ENCODE results near the gene UCHL1.
"Not testable (repeated sequence)": the region's sequence is repeated elsewhere in the genome, so short reads cannot be mapped to it uniquely, and the experiment has no call there.

The UCHL1 gene

DNA sequence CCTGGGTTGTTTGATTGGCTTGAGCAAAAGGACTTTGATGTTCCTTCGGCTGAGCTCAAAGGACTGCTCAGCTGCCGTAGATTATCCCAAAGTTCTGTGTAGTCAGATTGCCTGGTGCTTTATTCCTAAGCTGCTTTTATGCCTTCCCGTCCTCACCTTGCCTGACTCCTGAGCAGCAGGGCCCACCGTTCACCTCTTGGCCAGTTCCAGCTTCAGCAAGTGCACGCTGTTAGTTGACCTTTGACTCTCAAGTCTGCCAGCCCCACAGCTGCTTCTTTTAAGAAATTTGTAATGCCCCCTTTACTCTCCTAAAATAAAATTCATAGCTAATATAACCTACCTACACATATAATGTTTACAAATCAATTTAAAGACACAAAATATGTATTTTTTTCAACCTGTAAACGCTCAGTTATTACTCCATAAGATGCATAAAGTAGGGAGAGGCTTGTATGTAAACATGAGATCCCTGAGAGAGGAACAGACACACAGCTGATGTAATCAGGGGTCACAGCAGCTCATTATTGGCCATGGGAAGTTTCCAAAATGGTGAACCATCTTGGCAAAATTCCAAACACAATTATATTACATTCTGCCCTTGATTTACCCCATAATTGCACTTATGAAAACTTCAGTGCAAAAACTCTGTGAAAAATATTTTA lies 28.6 kb downstream of the UCHL1 start:
- intact Hi-C loops (cut with DNase I): loop anchor here (10.0 kb wide), 1 partner anchor 49 kb away; no protein-coding TSS in a partner anchor
- DNase-seq: no peak

DNA sequence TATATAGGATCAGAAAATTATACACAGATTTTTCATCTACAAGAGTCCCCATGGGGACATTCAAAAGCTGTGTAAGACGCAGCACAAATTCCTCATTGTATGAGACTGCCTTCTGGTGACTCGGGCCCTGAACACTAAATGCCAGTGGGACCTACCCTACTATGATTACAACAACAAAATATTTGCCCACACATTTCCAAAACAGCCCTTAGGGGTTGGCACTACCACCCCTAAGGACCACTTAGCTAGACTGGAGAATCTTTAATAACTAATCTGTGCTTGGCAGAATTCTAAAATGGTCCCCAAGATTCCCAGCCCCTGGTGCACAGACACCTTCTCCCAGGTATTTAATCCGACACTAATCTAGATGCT lies 29.1 kb downstream of the UCHL1 start:
- DNase-seq: no peak
- intact Hi-C loops (cut with DNase I): loop anchor here (10.0 kb wide), 1 partner anchor 49 kb away; no protein-coding TSS in a partner anchor

DNA sequence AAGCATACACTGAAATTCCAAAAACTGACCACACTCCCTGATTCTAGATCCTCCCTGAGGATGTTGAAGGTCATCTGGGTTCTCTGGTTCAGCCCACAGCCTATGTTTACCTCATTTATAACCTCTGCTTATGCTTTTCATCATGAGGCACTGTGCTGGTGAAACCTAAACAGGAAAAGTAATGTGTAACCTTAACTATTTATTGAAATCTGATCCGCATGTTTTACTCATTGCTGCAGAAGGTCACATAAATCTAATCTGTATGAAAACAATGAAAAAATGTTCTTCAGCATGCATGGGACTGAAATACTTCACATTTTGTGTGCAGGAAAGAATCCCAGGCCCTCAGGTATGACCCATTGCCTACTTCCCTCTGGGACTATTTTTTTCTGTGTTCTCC lies 30.3 kb downstream of the UCHL1 start:
- intact Hi-C loops (cut with DNase I): loop anchor here (10.0 kb wide), 1 partner anchor 48 kb away; no protein-coding TSS in a partner anchor
- DNase-seq: no peak

DNA sequence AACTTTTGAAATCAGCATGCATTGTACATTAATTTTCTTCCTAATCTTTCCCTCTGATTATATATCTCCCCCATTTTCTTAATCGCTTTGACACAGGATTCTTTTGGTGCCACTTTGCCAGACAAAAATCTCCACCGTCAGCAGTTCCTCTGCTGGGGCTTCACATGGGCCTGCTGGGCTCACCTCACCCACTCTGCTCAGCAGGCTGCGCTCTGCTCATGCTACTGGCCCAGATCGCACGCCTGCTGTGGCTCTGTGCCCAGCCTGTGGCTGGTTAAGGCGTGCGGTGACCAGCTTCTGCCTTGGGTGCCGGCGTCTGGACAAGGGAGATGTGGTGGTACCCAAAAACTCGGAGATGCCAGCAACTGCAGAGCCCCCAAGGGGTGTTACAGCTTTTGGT lies 31.1 kb downstream of the UCHL1 start:
- no peak for DNase-seq
- intact Hi-C loops (cut with DNase I): loop anchor here (10.0 kb wide), 1 partner anchor 47 kb away; no protein-coding TSS in a partner anchor

DNA sequence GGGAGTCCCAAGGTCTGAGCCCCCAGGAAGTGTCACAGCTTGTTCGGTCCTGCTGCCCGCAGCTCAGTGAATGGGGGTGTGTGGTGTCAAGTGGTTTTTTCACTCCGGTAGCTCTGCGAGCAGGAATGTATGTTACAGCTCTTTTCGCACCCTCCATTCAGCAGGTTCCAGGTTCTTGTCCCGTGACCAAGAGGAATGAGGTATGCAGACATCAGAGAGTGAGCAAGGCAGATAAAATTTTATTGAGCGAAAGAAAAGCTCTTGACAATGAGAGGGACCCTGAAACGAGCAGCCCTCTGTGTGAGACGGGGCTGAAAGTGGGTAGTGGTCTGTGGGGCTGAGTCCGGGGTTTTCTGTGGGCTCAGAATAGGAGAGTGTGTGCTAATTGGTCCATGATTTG lies 31.5 kb downstream of the UCHL1 start:
- intact Hi-C loops (cut with DNase I): loop anchor here (10.0 kb wide), 1 partner anchor 47 kb away; no protein-coding TSS in a partner anchor
- DNase-seq: no peak

DNA sequence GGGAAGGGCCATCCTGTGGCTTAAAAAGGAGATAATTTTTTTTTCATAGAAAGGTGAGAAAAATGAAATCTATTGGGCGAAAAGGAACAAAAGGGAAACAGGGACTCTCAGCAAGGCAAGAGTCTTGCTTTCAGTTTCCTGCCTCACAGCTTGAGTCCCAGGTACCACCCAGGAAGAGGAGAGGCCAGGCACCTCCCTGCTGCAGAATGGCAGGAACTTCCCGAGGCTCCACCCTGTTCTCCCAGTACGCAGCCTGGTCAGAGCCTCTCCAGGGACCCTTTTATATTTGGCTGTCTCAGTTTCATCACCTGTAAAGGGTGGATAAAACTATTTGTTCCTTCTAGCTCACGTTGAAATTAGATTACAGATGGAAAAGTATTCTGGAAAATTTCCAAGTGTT lies 33.8 kb downstream of the UCHL1 start:
- DNase-seq: no peak
- intact Hi-C loops (cut with DNase I): no loop called here

DNA sequence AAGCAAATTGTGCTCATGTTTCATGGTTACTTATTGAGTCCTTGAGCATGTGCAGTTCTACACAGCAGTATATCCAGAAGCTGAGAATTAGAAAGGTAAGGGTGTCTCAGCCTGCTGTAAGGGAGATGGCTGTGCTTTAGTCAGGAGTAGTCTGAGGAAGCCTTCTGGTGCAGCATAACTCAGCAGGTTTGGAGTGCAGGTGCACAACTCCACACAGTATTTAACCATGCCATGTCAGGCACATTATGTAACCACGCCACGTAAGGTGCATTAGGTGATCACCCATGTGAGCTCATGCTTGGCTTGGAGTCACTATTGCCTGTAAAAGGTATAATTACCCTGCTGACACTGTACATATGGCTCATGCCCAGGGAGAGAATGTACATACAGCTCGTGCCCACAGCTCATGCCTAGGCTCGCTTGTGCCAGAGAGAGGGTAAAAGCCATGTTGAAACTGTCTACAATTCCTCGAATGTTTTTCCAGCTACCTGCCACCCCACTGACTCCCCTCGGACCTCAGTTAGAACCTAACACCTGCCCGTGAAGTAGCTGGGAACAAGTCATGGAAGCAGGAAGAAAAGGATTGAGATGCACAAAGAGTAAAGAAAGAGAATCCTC lies 37.8 kb downstream of the UCHL1 start:
- intact Hi-C loops (cut with DNase I): no loop called here
- DNase-seq: no peak

DNA sequence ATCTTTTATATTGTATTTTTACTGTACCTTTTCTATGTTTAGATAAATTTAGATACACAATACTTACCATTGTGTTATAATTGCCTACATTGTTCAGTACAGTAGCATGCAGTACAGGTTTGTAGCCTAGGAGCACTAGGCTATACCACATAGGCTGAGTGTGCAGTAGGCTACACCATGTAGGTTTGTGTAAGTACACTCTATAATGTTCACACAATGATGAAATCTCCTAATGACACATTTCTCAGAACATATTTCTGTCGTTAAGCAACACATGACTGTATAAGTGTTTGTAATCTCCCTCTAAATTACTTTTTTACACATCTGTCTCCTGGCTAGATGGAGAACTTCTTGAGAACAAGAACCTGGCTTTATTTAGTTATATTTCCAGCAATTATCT lies 40.3 kb downstream of the UCHL1 start:
- no peak for DNase-seq
- intact Hi-C loops (cut with DNase I): no loop called here

DNA sequence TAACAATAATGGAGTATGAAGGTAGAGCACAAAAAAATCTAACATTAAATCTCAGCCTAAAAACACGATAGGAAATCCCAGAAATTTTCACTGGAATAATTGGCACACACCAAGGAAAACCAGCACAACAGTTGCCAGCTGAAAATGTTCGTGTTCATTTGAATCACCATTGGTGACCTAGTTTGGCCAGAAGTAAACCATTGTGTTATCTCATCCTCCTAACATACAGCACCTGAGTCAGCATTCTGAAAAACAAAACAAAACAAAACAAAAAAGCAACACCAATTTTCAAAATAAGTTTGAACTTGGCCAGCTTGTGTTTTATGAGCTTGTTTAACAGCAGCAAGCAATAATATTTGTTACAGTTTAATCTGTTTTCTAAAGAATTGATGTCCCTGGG lies 41.1 kb downstream of the UCHL1 start:
- no peak for DNase-seq
- intact Hi-C loops (cut with DNase I): no loop called here

DNA sequence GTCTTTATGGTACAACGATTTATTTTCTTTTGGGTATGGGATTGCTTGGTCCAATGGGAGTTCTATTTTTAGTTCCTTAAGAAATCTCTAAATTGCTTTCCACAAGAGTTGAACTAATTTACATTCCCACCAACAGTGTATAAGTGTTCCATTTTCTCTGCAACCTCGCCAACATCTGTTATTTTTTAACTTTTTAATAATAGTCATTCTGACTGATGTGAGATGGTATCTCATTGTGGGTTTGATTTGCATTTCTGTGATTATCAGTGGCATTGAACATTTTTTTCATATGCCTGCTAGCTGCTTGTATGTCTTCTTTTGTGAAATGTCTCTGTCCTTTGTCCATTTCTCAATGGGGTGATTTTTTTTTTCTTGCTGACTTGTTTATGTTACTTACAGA lies 42.8 kb downstream of the UCHL1 start:
- no peak for DNase-seq
- intact Hi-C loops (cut with DNase I): no loop called here

DNA sequence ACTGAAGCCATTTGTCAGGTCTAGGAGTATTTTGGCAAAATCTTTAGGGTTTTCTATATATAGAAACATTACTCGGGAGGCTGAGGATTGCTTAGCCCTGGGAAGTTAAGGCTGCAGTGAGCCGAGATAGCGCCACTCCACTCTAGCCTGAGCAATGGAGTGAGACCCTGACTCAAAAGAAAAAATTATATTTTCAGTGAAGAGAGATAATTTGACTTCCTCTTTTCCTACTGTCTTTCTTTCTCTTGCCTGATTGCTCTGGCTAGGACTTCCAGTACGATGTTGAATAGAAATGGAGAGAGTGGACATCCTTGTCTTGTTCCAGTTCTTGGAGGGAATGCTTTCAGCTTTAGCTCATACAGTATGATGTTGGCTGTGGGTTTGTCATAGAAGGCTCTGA lies 44.4 kb downstream of the UCHL1 start:
- DNase-seq: no peak
- intact Hi-C loops (cut with DNase I): no loop called here

DNA sequence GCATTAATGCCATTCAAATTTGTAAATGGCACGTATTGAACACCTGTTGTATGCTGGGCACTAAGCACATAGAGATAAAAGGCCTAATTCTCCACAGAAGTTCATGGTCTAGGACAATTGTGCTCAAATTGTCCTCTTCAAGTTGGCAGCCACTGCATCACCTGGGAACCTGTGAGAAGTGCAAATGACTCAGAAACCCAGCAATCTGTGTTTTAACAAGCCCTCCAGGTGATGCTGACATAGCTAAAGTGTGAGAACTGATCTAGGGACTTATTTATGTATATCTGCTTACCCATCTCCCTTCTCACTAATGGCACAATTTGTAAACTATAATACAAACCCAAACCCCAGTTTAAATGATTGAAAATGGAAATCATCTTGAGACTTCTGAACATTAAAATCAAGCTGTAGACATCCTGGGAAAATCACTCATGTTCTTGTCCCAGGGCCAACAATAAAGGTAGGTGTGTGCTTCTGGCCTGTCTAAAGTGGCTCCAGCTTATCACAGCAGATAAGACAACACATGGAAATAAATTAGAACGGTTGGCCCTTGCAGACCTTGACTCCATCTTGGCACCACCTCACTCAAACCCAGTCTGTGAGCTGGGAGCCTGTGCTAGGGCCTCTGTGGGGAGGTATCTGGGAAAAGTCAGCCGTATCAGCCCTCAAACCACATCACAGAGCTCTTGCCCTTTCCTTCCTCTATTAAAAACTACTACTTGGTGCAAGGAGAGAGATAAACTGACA lies 46.8 kb downstream of the UCHL1 start:
- DNase-seq: no peak
- intact Hi-C loops (cut with DNase I): no loop called here

DNA sequence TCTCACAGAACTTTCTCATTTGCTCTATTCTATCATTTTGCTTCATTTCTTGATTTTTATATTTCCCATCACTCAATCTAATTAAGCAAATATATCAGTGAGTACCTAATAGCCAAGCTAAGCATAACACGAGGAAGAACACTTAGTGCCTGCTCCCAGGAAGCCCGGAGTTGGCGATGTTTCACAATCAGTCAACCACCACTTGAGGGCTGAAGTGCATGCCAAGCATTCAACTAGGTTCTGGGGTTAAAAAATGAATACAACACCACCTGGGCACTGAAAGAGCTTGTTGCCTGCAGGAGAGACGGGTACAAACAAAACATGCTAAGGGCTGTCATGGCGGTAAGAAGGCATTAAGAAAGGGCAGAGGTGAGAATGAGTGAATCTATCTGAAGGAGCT lies 47.5 kb downstream of the UCHL1 start:
- intact Hi-C loops (cut with DNase I): no loop called here
- DNase-seq: no peak

DNA sequence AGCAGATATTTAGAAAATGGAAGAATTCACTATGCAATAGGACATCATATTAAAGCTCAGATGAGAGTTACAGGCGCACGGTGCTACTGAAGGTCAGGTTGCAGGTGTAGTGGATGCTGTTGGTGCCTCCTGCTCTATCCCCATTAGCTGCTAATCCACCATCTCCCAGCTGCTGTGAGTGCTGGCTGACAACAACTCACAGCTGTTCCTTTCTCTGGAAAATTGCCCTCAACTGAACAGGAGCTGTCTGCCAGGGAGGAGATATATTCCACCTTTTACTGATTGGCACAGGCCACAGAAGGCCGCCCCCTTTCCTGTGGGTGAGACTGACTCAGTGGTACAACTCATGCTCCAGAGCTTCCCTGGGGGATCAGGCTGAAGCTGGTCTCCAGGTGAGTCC lies 48.7 kb downstream of the UCHL1 start:
- no peak for DNase-seq
- intact Hi-C loops (cut with DNase I): no loop called here

DNA sequence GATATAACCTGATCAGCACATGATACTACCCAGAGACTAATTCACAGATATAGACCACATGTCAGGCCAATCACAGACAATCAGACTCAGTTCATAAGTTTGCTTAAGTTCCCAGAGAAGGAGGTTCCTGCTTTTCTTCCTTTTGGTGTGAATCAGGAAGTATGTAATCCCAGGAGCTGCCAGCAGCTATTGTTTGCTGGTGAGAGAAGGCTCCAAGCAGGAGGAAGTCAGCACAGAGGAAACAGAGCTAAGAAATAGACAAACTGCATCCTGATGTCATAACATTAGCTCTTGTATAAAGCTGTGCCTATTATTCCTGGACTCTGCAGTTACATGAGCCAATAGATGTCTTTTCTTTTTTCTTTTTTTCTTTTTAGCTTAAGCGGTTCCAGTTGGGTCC lies 50.9 kb downstream of the UCHL1 start:
- intact Hi-C loops (cut with DNase I): no loop called here
- DNase-seq: no peak

DNA sequence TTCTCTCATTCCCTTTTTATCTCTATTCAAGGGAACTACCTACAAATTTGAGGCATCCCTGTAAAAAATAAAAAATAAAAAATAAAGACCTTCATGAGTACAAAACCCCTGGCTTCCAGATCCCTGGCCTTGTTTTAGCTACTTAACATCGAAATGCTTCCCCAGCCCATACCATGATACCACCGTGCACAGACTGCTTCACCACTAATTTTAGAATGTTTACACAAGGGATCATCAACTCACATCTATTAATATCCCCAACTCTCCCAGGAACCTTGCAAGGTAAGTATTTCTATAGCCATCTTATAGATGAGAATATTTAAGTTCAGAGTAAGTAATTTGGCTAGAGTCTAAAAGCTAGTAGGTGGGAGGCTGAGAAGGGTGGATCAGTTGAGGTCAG lies 51.7 kb downstream of the UCHL1 start:
- DNase-seq: no peak
- intact Hi-C loops (cut with DNase I): no loop called here

DNA sequence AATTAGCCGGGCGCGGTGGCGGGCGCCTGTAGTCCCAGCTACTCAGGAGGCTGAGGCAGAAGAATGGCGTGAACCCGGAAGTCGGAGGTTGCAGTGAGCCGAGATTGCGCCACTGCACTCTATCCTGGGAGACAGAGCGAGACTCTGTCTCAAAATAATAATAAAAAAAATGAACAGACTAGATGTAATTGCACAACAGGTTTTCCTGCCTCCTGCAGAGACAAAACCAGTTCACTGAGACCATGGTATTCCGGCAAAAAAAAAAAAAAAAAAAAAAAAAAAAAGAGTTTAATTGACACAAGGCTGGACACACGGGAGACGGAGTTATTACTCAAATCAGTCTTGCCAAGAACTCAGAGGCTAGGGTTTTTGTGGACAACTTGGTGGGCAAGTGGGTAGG lies 58.7 kb downstream of the UCHL1 start:
- intact Hi-C loops (cut with DNase I); DNase-seq: not testable (repeated sequence)

DNA sequence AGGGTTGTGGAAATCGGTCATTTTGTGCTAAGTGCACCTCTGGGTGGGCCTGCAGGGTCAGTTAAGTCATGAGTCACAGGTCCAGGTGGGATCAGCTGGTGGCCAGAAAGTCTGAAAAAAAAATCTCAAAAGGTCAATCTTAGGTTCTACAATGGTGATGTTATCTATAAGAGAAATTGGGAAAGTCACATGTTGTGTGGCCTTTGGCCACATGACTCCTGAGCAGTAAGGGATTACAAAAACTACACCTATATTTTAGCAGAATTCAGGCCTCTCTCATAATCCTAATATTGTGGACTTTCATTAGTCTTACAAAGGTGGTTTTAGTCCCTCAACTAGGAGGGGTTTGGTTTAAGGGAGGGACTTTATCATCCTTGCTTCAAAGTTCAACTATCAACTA lies 59.1 kb downstream of the UCHL1 start:
- no peak for DNase-seq
- intact Hi-C loops (cut with DNase I): no loop called here

All from posterior cingulate gyrus (tissue), 11 donors.